NCI-H1694 (cell line): ENCODE data around the gene MAP4K3.
"Not testable (repeated sequence)": the region's sequence is repeated elsewhere in the genome, so short reads cannot be mapped to it uniquely, and the experiment has no call there.

Experiments used
- DNase-seq: peaks from one replicate; lab custom pipeline; 2025; lab: John Stamatoyannopoulos, UW

MAP4K3 gene

GRCh38 chr2:39301352-39301751 lies 135.7 kb downstream of the MAP4K3 start:
- no peak for DNase-seq

- no peak for DNase-seq
Observed at GRCh38 chr2:39300044-39300978, 136.8 kb downstream of the MAP4K3 start.

- no peak for DNase-seq
Observed at GRCh38 chr2:39290433-39290832, 146.7 kb downstream of the MAP4K3 start.

- no peak for DNase-seq
Observed at GRCh38 chr2:39289609-39290008, 147.5 kb downstream of the MAP4K3 start.

GRCh38 chr2:39283561-39283960 lies 153.5 kb downstream of the MAP4K3 start:
- DNase-seq: no peak

- no peak for DNase-seq
Observed at GRCh38 chr2:39281391-39281790, 155.7 kb downstream of the MAP4K3 start.

- no peak for DNase-seq
Observed at GRCh38 chr2:39275016-39275415, 162.1 kb downstream of the MAP4K3 start.

- no peak for DNase-seq
Observed at GRCh38 chr2:39269941-39270340, 167.1 kb downstream of the MAP4K3 start.

- no peak for DNase-seq
Observed at GRCh38 chr2:39266916-39267434, 170.1 kb downstream of the MAP4K3 start.

GRCh38 chr2:39266139-39266805 lies 170.8 kb downstream of the MAP4K3 start:
- DNase-seq: no peak

- DNase-seq: no peak
Observed at GRCh38 chr2:39265315-39265714, 171.8 kb downstream of the MAP4K3 start.

- no peak for DNase-seq
Observed at GRCh38 chr2:39264733-39265132, 172.4 kb downstream of the MAP4K3 start.

GRCh38 chr2:39260087-39260486 lies 177.0 kb downstream of the MAP4K3 start:
- no peak for DNase-seq

- no peak for DNase-seq
Observed at GRCh38 chr2:39256040-39256439, 181.0 kb downstream of the MAP4K3 start.

- no peak for DNase-seq
Observed at GRCh38 chr2:39252888-39253518, 184.1 kb downstream of the MAP4K3 start.

GRCh38 chr2:39247512-39248043 lies 189.5 kb downstream of the MAP4K3 start:
- no peak for DNase-seq

GRCh38 chr2:39246382-39246980 lies 190.6 kb downstream of the MAP4K3 start:
- DNase-seq: no peak

- DNase-seq: not testable (repeated sequence)
Observed at GRCh38 chr2:39244963-39245625, 192.0 kb downstream of the MAP4K3 start.

GRCh38 chr2:39244241-39244862 lies 192.7 kb downstream of the MAP4K3 start:
- DNase-seq: not testable (repeated sequence)

- DNase-seq: no peak
Observed at GRCh38 chr2:39243469-39244123, 193.5 kb downstream of the MAP4K3 start, which contains the start of gene CDKL4. TSS of gene CDKL4 (minus strand) at chr2:39243970.
